ENCODE measurements around the gene KAT5.

Gene KAT5

GRCh38 chr11:65708451-65708850 lies 3.6 kb upstream of the KAT5 start:
- POLR2A ChIA-PET: no interaction called here
- CTCF ChIA-PET: interaction anchor here (1.0 to 3.7 kb wide), 2 partner anchors 104 to 176 kb away, joined by 3 to 14 read pairs; no protein-coding TSS in a partner anchor

GRCh38 chr11:65709661-65710060 lies 2.4 kb upstream of the KAT5 start:
- no peak for TF ChIP-seq CTCF (IDR thresholded peaks at IDR 0.05; ENCODE audit: control extremely low read depth, extremely low read depth, low read depth, missing control alignments)

More at GRCh38 chr11:65708451-65708850, 3.6 kb upstream of the KAT5 start:
- TF ChIP-seq CTCF (IDR thresholded peaks at IDR 0.05; ENCODE audit: control extremely low read depth, extremely low read depth, low read depth, missing control alignments): no peak
- no peak for DNase-seq (ENCODE audit: extremely low spot score)

GRCh38 chr11:65710421-65710820 lies 1.6 kb upstream of the KAT5 start:
- no peak for DNase-seq (ENCODE audit: extremely low spot score)
- POLR2A ChIA-PET: no interaction called here
- CTCF ChIA-PET: interaction anchor here (1.2 to 3.6 kb wide), 11 partner anchors 11 to 312 kb away, joined by 3 to 50 read pairs (median 11); partner anchors contain the start of genes AP5B1, RELA and RNASEH2C
- no peak for TF ChIP-seq CTCF (IDR thresholded peaks at IDR 0.05; ENCODE audit: control extremely low read depth, extremely low read depth, low read depth, missing control alignments)

More at GRCh38 chr11:65709661-65710060, 2.4 kb upstream of the KAT5 start:
- no peak for DNase-seq (ENCODE audit: extremely low spot score)
- ChIA-PET CTCF (interaction anchor here (0.9 to 1.0 kb wide), 2 partner anchors 70 to 103 kb away, joined by 3 to 4 read pairs; no protein-coding TSS in a partner anchor), POLR2A (no interaction called here)

GRCh38 chr11:65712633-65713076 lies 603 bp downstream of the KAT5 start:
- no peak for TF ChIP-seq CTCF (IDR thresholded peaks at IDR 0.05; ENCODE audit: control extremely low read depth, extremely low read depth, low read depth, missing control alignments)
- no peak for DNase-seq (ENCODE audit: extremely low spot score)
- POLR2A ChIA-PET: interaction anchor here (0.7 to 2.2 kb wide), 4 partner anchors 8 to 290 kb away, joined by 3 to 18 read pairs (median 4); partner anchors contain the start of genes NEAT1 and RNASEH2C
- CTCF ChIA-PET: interaction anchor here (0.7 to 3.6 kb wide), 29 partner anchors 8 to 570 kb away, joined by 3 to 50 read pairs (median 6); partner anchors contain the start of genes AP5B1, BANF1, CCDC85B and EIF1AD

- no peak for DNase-seq (ENCODE audit: extremely low spot score)
- POLR2A ChIA-PET: interaction anchor here (0.7 to 2.2 kb wide), 2 partner anchors 7 to 15 kb away, joined by 3 to 18 read pairs; partner anchors contain the start of gene RNASEH2C
- no peak for TF ChIP-seq CTCF (IDR thresholded peaks at IDR 0.05; ENCODE audit: control extremely low read depth, extremely low read depth, low read depth, missing control alignments)
- CTCF ChIA-PET: interaction anchor here (2.2 to 4.7 kb wide), 8 partner anchors 8 to 172 kb away, joined by 6 to 50 read pairs (median 19); partner anchors contain the start of genes AP5B1 and RNASEH2C
These were observed 1.3 kb downstream of the KAT5 start for GRCh38 chr11:65713212-65713969.

- ChIA-PET POLR2A (no interaction called here), CTCF (interaction anchor here (2.8 to 4.7 kb wide), 2 partner anchors 9 to 65 kb away, joined by 11 to 23 read pairs; no protein-coding TSS in a partner anchor)
- DNase-seq (ENCODE audit: extremely low spot score): no peak
- no peak for TF ChIP-seq CTCF (IDR thresholded peaks at IDR 0.05; ENCODE audit: control extremely low read depth, extremely low read depth, low read depth, missing control alignments)
These were observed 2.4 kb downstream of the KAT5 start for GRCh38 chr11:65714433-65714832.
